Stimulated activated CD8-positive, alpha-beta memory T cell treated with anti-CD3 and anti-CD28 coated beads, Interleukin-4, amount 100 ng/mL, for 1 hour (primary cell): ENCODE measurements around the gene CDK19.
"Not testable (repeated sequence)": the region's sequence is repeated elsewhere in the genome, so short reads cannot be mapped to it uniquely, and the experiment has no call there.

Source experiments
- DNase-seq, 2 donors: peaks; one replicate each; pipeline ENCODE4 v3.0.0-alpha.2; 2020; ENCODE audit warnings: low read depth in 2 of 2, low spot score in 1 of 2

Gene CDK19

DNA sequence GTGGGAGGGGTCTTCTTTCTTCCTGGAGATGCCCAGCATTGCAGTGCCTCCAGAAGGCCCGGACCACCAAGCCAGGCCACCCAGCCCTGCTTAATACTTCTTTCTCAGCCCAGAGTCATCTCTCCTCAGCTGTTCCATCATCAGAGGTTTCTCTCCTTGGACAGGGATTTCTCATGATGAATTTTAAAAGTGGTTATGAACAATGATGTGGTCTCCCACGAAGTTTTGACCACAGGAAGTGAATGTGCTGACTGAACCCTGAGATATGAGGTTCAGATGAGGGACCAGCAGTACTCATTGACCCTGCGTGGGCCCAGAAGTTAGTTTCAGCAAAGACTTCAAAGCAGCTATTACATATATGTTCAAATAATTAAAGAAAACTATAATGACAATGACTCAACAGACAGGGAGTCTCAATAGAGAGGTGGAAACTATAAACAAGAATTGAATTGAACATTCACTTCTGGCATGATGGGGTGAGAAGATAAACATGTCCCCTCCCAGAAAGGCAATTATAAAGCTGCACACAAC, 224.4 kb downstream of the CDK19 start:
- DNase-seq, result no peak

DNA sequence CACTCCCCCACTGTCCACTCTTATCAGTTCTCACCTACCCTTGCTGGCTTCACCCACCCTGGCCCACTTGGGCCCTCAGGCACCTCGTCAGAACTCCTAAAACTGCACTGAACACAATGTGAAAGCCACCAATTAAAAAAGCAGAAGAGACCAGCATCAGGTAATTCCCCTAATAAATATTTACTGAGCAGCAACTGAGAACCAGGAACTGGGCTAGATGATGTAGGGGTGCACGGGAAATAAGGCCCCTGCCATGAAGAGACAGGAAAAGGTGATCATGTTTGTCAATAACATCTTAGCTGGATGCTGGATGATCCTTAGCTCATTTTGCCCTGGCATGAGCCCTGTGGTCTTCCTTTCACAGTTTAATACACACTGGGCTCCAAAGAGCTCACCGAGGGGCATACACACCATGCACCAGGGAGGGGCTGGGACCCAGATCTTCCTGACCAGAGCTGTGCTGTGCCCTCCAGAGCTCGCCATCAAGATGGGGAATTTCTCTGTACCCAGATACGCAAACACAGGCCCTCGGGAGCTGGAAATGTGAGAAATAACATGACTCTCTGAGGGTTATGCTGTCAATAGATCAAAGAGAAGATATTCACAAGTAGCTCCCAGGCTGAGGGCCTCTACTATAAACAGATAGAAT, 225.3 kb downstream of the CDK19 start:
- DNase-seq, result no peak

DNA sequence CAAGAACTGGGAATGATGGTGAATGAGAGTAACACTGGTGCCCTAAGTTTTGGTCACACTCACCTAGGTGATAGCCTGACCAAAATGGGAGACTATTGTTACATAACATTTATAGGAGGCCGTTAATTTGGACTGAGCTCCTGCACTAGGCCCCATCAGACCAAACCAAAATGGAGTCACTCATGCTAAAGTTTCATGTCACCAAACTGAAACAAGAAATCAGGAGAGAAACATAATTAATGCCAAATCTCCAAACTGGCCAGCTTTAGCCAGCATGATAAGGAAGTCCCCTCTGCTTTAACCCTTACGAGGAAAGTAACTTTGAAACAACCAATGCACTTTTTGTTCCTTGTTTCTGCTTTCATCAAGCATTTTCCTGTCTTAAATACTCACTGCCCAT, 227.9 kb downstream of the CDK19 start:
- no peak for DNase-seq

DNA sequence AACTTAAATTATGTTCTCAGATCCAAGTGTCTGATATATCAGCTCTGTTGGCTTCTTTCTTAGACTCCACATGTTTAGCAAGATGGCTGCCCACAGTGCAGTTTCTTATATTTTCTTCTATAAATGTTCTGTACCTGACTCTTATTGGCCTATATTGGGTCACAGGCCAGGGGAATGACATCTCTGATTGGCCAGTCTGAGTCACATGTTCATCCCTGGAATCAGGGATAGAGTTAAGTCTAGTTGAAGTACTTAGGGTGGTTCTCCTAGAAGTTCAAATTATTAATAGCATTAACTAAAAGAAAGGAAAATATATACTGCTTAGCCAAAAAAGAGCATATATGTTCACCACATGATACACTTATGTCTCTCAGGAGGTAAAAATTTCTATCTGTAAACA, 233.6 kb downstream of the CDK19 start:
- DNase-seq, result no peak

DNA sequence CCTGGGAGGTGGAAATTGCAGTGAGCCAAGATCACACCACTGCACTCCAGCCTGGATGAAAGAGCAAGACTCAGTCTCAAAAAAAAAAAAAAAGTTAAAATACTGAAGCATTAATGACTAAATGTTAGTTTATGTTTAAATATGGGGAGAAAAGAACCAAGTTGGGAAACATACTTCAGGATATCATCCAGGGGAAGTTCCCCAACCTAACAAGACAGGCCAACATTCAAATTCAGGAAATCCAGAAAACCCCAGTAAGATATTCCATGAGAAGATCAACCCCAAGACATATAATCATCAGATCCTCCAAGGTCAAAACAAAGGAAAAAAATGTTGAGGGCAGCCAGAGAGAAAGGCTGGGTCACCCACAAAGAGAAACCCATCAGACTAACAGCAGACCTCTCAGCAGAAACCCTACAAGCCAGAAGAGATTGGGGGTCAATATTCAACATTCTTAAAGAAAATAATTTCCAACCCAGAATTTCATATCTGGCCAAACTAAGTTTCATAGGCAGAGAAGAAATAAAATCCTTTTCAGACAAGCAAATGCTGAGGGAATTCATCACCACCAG, 237.6 kb downstream of the CDK19 start:
- DNase-seq, result not testable (repeated sequence)

DNA sequence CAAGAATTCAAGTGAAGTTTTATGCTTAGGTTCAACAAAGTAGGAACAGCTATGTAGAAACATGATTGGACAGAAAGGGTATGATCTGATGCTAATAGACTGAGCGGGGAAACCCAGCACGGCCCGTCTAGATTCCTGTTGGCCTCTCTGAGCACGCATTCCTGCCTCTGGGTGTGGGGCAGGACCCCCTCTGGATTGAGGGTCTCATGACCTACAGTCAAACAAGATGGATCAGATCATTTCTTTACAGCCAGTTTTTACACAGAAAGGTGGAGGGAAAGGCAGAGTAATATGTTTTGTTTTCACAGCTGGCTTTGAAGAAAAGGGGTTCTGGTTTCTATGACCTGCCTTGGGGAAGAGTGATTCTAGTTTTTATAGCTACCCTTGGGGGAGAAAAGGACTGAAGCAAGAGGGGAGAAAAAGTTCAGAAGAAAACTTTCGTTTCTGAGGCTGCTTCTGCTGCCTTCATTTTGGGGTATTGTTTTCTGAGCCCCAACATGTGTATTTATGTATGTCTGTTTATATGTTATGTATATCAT, 239.3 kb downstream of the CDK19 start:
- no peak for DNase-seq

DNA sequence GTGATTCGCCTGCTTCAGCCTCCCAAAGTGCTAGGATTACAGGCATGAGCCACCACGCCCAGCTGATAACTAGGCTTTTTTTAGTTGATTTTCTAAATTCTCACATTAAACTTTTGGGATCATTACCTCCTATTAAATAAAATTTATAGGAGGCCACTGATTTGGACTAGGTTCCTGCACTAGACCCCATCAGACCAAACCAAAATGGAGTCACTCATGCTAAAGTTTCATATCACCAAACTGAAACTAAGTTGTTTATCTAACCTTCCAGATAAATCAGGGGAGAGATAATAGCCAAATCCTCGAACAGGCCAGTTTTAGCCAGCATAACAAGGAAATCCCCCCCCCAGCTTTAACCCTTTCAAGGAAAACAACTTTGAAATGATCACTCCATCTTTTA, 240.5 kb downstream of the CDK19 start:
- no peak for DNase-seq

DNA sequence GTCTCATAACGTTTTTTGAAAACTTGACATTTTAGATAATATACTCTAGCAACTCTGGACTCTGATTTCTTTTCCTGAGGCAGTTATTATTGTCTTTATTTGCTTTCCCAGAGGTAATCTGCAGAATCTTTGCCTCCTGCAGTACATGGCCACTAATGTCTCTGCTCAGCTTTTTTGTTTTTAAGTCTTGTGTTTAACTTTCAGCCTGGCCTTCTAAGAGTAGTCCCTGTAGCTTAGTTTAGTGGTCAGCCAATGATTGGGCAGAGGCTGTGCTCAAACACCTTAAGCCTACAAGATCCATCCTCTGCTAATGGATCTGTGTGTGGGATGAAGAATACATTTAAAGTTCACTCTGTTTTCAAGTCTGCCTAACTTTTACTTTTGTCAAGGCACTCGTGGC, 241.7 kb downstream of the CDK19 start:
- no peak for DNase-seq

DNA sequence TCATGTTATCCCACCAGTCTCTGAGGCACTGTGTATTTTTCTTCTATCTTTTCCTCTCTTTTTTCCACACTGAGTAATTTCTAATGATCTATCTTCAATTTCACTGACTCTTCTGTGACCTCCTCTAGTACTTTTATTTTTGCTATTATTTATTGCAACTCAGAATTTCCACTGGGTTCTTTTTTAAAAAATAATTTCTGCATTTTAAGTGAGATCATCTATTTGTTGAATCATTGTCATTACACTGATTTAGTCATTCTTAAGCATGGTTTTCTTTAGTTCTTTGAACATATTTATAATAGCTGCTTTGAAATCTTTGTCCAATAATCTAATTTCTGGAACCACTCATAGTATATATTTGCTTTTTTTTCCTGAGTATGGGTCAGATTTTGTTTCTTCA, 242.1 kb downstream of the CDK19 start:
- DNase-seq, result no peak

DNA sequence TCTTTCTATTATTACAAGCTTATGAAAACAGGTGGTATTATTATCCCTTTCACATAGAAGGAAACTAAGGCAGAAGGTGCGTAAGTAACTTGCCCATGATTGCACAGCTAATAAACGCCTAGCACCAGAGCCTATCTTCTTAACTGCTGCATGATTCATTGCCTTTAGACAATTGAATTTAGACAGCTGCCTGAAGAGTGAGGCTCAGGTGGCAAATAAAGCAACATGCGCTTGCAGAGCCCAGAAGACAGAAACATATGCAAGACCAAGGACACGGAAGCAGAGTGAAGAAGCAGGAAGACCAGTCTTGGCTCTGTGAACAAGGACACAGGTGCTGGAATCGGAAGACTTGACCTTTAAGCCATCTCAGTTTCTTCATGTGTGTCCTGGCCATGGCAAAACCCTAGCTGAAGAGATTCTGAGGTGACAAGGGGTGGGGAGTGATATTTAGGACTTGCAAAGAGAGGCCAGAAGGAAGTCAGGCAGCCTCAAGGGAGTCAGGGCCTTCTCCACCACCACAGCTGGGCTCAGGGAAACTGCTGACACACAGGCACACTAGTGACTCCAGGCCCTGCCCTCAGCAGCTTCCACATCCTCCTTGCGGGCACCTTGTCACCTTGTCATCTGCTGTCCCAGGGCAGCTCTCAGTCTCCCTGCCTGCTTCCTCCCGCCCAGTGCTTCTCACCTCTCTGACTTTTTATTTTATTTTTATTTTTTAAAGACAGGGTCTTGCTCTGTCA, 247.1 kb downstream of the CDK19 start:
- DNase-seq, result no peak

DNA sequence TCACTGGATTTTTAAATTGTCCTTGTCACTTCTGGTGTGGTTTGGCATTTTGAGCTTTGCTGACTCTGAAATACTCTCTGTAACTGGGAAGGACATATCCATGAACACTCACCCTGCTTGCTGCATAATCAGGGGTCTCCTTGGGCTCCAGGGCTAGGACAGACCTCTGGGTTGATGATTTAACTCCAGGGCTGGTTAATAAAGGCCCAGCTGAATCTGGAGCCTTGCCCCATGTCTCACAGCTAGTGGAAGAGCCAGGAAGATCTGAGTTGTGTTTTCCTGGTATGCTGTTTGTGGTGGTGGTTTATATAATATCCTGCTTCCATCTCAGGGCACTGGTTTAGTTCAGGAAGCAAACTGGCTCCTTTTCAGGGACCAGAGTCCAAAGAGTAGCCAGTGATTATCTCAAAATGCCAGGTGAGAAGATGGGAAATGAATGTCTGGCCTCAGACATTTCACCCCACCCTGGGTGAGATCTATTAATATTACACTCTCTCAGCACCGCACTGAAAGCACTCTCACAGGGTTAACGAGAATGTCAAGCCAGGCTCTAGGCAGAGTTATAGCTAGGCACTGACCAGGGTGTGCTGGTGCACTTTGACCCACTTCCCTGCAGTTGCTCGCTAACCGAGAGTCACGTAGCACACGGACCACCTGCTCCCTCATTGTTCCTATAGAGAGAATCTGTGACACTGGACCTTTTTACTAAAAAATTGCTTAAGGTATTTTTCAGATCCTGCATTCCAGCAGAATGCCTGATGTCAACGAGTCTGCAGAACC, 248.7 kb downstream of the CDK19 start:
- DNase-seq, result no peak

DNA sequence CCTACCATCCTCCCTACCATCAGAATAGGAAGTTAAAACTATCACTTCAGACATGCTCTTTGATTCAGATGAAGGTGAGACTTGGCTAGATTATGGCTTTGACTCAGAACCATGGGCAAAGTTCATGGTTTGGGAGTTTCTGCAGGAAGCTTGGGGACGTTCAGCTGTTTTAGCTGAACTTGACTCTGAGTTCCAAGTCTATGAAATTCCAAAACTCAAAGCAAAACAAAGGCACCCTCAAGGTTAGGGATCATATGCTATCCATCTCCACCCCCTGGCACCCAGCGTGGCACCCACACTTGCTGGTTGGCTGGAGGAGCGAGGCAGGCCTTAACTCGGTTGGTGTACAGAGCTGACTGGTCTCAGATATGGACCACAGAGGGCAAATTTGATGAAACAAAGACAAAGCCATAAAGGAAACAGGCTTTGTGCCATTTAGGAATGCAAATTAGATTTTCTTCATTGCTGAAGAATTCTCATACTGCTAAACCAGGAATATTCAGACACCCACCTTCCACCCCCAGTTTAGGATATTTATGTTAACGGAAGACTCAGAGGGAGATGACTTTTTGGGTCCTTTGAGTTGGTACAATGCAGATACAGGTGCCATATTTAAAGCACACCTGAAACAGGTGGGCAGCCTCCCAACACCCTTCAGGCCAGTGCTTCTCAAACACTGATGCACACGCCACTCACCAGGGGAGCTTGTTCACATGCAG, 250.4 kb downstream of the CDK19 start:
- no peak for DNase-seq

DNA sequence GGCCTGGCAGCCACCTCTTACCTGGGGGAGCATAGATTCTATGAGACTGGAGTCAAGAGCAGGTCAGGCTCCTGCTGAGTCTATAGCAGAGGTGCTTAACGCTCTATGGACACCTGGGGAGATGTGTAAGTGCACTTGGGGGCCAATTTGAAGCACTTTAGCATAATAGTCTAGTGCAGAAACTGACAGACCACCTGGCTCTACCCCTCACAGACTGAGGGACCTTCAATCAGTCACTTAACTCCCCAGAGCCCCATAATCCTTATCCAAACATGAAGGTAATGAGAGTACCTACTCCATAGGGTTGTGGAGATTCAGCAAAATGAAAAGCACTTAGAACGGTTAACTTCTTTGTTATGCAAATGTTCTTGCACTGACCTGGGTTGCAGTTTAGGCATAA, 251.6 kb downstream of the CDK19 start:
- DNase-seq, result no peak

DNA sequence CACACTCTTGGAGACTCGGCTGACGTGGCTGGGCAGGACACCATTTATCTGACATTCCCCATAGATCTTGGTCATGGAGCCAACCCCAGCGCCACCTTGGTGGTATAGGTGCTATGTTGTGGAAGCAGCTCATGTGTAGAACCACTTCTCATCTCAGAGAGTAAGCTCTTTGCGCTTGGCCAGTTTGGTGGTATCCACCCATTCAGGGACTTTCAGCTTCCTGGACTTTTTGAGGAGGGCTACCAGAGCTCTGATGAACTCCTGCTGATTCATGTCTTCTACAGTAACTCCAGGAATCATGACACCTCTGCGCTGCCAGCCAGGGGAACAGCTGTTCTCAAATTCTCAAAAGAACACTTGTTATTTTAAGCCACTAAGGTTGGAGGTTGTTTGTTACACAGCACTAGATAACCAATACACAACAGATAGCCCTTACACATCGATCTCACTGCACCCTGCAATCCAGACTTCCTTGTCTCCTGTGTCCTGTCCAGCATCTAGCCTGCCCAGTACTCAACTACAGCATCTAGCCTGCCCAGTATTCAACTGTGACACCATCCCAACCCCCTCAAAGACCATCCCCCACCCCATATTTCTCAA, 252.9 kb downstream of the CDK19 start:
- DNase-seq, result no peak

DNA sequence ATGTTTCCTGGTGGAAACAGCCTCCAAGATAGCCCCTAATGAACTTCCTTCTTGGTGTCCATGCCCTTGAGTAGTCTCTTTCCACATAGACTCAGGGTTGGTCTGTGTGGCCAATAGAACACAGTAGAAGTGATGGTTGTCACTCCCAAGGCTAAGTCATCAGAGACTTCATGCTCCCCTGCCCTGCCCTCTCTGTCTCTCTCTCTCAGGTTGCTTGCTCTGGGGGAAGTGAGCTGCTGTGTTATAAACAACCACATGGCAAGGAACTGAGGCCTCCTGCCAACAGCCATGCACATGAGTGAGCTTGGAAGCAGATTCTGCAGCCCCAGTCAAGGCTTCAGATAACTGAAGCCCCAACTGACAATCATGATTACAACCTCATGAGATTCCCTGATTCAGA, 253.6 kb downstream of the CDK19 start:
- no peak for DNase-seq

DNA sequence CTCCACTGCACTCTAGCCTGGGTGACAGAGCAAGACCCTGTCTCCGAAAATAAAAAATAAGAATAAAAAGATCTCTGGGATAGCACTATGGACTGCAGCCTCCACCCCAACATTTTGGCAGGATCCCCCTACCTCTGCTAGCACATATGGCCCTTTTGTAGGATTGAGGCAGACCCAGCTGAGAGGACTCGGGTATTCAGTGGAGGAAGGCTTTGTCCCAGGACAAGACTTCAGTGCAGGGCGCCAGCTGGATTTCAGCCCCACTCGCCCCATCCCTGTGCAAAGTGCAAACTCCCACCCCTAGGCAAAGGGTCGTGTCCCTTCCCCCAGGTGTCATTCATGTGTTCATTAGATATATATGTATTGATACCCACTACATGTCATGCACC, 254.3 kb downstream of the CDK19 start:
- no peak for DNase-seq

DNA sequence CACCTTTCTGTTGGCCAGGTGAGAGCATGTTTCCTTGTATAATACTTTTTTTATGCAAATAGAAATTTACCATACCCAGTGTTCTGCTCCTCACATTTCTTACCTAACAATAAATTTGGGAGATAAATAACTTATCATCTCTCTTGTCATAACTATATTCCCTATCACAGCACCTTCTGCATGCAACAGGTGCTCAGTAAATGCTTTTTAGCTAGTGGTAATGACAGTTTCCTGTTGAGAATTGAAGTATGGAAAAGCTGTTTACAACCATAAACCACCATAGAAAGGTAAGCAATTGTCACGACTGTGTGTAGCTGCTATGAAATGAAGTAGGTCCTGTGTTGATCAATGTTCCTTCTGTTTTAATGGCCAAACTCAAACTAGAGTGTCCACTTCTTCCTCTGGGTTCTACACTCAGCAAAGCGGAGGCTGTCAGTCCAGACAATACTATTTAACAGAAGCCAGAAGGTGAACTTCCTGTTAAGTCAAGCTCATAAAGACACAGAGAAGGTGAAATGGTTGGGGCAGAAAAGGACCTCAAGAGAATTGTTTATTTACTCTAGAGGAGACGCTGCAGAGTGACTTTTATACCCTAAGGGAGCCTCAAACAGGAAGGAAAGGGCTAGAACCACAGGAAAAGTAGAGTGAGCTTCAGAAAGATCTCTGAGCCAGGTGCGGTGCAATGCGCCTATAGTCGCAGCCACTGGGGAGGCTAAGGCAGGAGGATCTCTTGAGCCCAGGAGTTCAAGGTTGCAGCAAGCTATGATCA, 254.8 kb downstream of the CDK19 start:
- DNase-seq, result no peak
